K562 (cell line): ENCODE data around the gene DNAH1.

Source experiments
- CTCF ChIP-seq, 3 experiments: IDR thresholded peaks in 2 of 3; conservative IDR thresholded peaks in 1 of 3; 2 replicates each; pipeline ENCODE4 v1.5.1; 2011 to 2012; ENCODE audit warnings: low read length in 3 of 3, mild to moderate bottlenecking in 3 of 3, control low read depth in 2 of 3, improper control_type of control experiment in 1 of 3, inconsistent platforms in 1 of 3, low read depth in 1 of 3, mixed read lengths in 1 of 3, moderate library complexity in 1 of 3; ENCODE audit not compliant: insufficient read depth in 2 of 3
- EGR1 ChIP-seq: fragments of 450-650 bp; conservative IDR thresholded peaks from 2 replicates; pipeline ENCODE4 v1.6.1; 2017; ENCODE audit warnings: mild to moderate bottlenecking
- EP300 ChIP-seq: IDR thresholded peaks from 2 replicates; pipeline ENCODE4 v1.6.1; 2012; ENCODE audit warnings: low read length, improper control_type of control experiment
- ESRRA ChIP-seq: fragments of 450-650 bp; IDR thresholded peaks from 2 replicates; pipeline ENCODE4 v1.6.1; 2014; ENCODE audit warnings: low read depth, mild to moderate bottlenecking, moderate library complexity, borderline replicate concordance
- EZH2 ChIP-seq: IDR thresholded peaks from 2 replicates; pipeline ENCODE4 v1.6.1; 2012; ENCODE audit warnings: low read depth, mild to moderate bottlenecking, inconsistent platforms, low read length, borderline replicate concordance
- HMG20A ChIP-seq: fragments of 450-650 bp; formaldehyde crosslinking; conservative IDR thresholded peaks from 2 replicates; pipeline ENCODE4 v1.4.0; 2020; ENCODE audit warnings: mild to moderate bottlenecking, mixed read lengths
- IRF2 ChIP-seq: sonication (generic); formaldehyde crosslinking; IDR thresholded peaks from 2 replicates; pipeline ENCODE4 v1.8.1; 2022; ENCODE audit warnings: mild to moderate bottlenecking, missing genetic modification reagents
- PTBP1 ChIP-seq: fragments of 200-400 bp; formaldehyde crosslinking; IDR thresholded peaks from 2 replicates; pipeline ENCODE4 v1.6.1; 2017; ENCODE audit warnings: low read depth, low read length
- RAD21 ChIP-seq, 2 experiments: fragments of 250-450 bp in 1 of 2; fragments of 450-650 bp in 1 of 2; sonication (Bioruptor Pico) in 1 of 2; formaldehyde crosslinking in 1 of 2; IDR thresholded peaks in 1 of 2; conservative IDR thresholded peaks in 1 of 2; 2 replicates each; pipeline versions ENCODE4 v1.4.0 to v1.8.0; 2020 to 2022; ENCODE audit warnings: mild to moderate bottlenecking in 2 of 2, moderate library complexity in 1 of 2
- TARDBP ChIP-seq: fragments of 450-650 bp; IDR thresholded peaks from 2 replicates; pipeline ENCODE4 v1.6.1; 2016
- TSHZ1 ChIP-seq: fragments of 250-450 bp; sonication (Bioruptor Pico); IDR thresholded peaks from 2 replicates; pipeline ENCODE4 v1.4.0; 2020; ENCODE audit warnings: mild to moderate bottlenecking, moderate library complexity
- ZNF395 ChIP-seq: fragments of 200-800 bp; sonication (Bioruptor generic); IDR thresholded peaks from 2 replicates; pipeline ENCODE4 v1.6.1; 2017; ENCODE audit warnings: missing genetic modification characterization, missing compliant biosample characterization
- ZNF785 ChIP-seq: fragments of 250-450 bp; sonication (Bioruptor Pico); IDR thresholded peaks from 2 replicates; pipeline ENCODE4 v1.4.0; 2020; ENCODE audit warnings: mild to moderate bottlenecking

GRCh38 chr3:52315006-52315405 is 1.1 kb upstream of the DNAH1 start:
- TF ChIP-seq ZNF395 (CRISPR knock-in tag) (no peak), RAD21 (CRISPR knock-in tag; conservative IDR thresholded peaks at IDR 0.05 in 1 of 2, IDR thresholded peaks at IDR 0.05 in 1 of 2) (no peak), EP300 (no peak), TARDBP (no peak), HMG20A (CRISPR knock-in tag) (no peak), CTCF (IDR thresholded peaks at IDR 0.05 in 2 of 3, conservative IDR thresholded peaks at IDR 0.05 in 1 of 3; ENCODE audit: insufficient read depth in 2 of 3, low read depth in 1 of 3, low read length in 3 of 3) (no peak), ESRRA (no peak), ZNF785 (CRISPR knock-in tag) (no peak), EZH2 (no peak), PTBP1 (no peak), IRF2 (CRISPR knock-in tag) (no peak), EGR1 (no peak), TSHZ1 (CRISPR knock-in tag) (no peak)
